ENCODE results near the gene TBC1D3I. TPM values are rescaled to one million over a fixed set of nuclear protein-coding genes. Genes with fewer than 3 reads are reported as not detected.
"Not testable (repeated sequence)": the region's sequence is repeated elsewhere in the genome, so short reads cannot be mapped to it uniquely, and the experiment has no call there.

Gene TBC1D3I
- total RNA-seq, 4 donors from 2014 or later, result 0.27 TPM; not detected in 3

DNA sequence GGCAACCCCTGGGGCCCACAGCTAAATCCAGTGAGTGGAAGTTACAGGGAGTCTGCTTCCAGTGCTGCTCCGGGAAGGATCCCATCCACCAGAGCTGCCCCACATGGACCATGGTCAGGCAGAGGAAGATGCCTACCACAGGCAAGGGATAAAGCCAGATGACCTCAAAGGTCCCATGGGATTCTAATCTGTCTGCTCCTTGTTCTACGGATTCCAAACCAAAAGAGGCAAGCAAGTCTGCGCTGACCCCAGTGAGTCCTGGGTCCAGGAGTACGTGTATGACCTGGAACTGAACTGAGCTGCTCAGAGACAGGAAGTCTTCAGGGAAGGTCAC, 52.1 kb downstream of the TBC1D3I start:
- no peaks in the 10 kb centered on the region for H3K36me3 ChIP-seq
- intact Hi-C loops (cut with DNase I; ENCODE audit: low total_unique reads) (no loop called here), in situ Hi-C loops (cut with MboI; ENCODE audit: low pct_ligation_motif_present in 1 of 4, low pct_unique_long_range_greater_than_20kb in 1 of 4, low sequenced_read_pairs in 3 of 4) (no loop called here)
- no peaks in the 10 kb centered on the region for H3K9me3 ChIP-seq
- no peak overlapping the region for H3K4me3 ChIP-seq
- WGBS, 2 donors (ENCODE audit: low coverage in 1 of 2), result 76% methylated on average over 3 of the region's 4 CpGs; no CpG with 5 or more reads in 1 of the 2 donors
- no peak for TF ChIP-seq POLR2A (IDR thresholded peaks at IDR 0.05)
- TF ChIP-seq POLR2AphosphoS5 (IDR thresholded peaks at IDR 0.05), result no peak
- TF ChIP-seq EP300 (IDR thresholded peaks at IDR 0.05; ENCODE audit: low read depth), result no peak
- TF ChIP-seq, protein P1, sequence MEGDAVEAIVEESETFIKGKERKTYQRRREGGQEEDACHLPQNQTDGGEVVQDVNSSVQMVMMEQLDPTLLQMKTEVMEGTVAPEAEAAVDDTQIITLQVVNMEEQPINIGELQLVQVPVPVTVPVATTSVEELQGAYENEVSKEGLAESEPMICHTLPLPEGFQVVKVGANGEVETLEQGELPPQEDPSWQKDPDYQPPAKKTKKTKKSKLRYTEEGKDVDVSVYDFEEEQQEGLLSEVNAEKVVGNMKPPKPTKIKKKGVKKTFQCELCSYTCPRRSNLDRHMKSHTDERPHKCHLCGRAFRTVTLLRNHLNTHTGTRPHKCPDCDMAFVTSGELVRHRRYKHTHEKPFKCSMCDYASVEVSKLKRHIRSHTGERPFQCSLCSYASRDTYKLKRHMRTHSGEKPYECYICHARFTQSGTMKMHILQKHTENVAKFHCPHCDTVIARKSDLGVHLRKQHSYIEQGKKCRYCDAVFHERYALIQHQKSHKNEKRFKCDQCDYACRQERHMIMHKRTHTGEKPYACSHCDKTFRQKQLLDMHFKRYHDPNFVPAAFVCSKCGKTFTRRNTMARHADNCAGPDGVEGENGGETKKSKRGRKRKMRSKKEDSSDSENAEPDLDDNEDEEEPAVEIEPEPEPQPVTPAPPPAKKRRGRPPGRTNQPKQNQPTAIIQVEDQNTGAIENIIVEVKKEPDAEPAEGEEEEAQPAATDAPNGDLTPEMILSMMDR (IDR thresholded peaks at IDR 0.05), result no peak
- no peak overlapping the region for H3K27ac ChIP-seq
- no peak for DNase-seq
- no peaks in the 10 kb centered on the region for H3K27me3 ChIP-seq
- H3K4me1 ChIP-seq, result no peaks in the 10 kb centered on the region

DNA sequence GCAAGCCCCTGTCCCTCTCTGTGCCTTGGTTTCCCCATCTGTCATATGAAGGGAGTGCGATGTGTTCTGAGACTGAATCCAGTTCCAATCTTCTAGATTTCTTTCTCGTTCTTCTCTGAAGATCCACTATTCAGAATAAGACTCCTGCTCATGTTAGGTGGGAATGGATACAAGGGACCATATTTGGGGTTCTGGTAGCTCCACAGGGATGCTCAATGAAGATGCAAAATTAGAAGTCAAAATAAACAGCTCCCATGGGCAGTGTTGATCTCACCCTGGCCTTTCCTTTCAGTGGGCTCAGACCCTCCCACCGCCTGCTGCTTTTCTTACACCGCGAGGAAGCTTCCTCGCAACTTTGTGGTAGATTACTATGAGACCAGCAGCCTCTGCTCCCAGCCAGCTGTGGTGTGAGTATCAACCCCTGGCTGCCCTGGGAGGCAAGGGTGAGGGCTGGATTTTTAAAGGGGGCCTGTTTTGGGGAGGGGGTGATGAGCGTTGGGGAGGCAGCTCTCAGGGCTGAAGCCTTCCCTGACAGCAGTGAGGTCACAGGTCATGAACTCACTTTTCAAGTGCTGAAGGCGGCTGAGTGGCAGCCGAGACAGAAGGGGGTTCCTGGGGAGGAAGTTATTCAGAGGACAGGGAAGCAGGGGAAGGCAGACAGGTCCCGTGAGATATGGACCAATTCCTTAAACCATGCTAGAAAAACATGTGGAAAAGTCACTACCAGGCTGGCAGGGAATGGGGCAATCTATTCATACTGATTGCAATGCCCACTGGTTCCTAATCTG, 52.7 kb downstream of the TBC1D3I start:
- DNase-seq; intact Hi-C loops (cut with DNase I; ENCODE audit: low total_unique reads); H3K4me3 ChIP-seq; H3K27me3 ChIP-seq; H3K36me3 ChIP-seq; H3K9me3 ChIP-seq; H3K27ac ChIP-seq; H3K4me1 ChIP-seq; in situ Hi-C loops (cut with MboI; ENCODE audit: low pct_ligation_motif_present in 1 of 4, low pct_unique_long_range_greater_than_20kb in 1 of 4, low sequenced_read_pairs in 3 of 4): not testable (repeated sequence)
- 70% methylated on average over 10 of the region's 10 CpGs; no CpG with 5 or more reads in 1 of the 2 donors for WGBS, 2 donors (ENCODE audit: low coverage in 1 of 2)

DNA sequence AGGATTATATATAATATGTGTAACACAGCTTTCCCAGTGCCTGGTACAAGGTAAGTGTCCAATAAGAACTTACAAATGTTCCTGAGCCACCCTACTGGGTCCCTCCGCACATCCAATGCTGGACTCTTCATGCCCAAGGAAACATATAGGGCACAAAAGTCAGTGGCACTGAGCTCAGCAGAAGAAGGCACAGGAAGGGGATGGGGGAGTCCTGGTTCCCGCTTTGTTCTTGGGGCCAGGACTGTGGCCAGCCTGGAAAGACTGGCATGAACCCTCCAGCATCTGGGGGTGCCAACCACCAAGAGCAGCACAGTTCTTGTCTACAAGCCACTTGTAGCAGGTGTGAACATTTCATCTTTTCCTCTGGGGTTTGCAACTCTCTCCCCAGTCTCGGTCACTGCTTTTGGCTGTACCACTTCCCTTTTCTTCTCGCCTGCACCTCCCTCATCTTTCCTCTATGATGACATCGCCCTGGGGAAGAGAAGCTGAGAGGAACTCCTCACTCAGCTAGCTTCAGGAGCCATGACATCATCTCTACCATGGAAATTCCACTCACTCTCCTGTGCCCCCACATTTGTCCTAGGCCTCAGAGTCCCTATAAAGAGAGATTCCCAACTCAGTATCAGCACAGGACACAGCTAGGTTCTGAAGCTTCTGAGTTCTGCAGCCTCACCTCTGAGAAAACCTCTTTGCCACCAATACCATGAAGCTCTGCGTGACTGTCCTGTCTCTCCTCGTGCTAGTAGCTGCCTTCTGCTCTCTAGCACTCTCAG, 53.7 kb downstream of the TBC1D3I start, which contains the start of gene CCL4L2:
CCL4L2 (plus strand) TSS at position 625 of the 773 bp plus-strand sequence.
- H3K36me3 ChIP-seq; H3K9me3 ChIP-seq; H3K4me3 ChIP-seq; H3K4me1 ChIP-seq; H3K27me3 ChIP-seq; in situ Hi-C loops (cut with MboI; ENCODE audit: low pct_ligation_motif_present in 1 of 4, low pct_unique_long_range_greater_than_20kb in 1 of 4, low sequenced_read_pairs in 3 of 4); DNase-seq; intact Hi-C loops (cut with DNase I; ENCODE audit: low total_unique reads): not testable (repeated sequence)
- H3K27ac ChIP-seq, result peak within 1 kb of the TSS in 1 of 4 donors; percentile 10
- WGBS, 2 donors (ENCODE audit: low coverage in 1 of 2), result 57 to 70% methylated on average over 2 to 7 of the region's 7 CpGs

DNA sequence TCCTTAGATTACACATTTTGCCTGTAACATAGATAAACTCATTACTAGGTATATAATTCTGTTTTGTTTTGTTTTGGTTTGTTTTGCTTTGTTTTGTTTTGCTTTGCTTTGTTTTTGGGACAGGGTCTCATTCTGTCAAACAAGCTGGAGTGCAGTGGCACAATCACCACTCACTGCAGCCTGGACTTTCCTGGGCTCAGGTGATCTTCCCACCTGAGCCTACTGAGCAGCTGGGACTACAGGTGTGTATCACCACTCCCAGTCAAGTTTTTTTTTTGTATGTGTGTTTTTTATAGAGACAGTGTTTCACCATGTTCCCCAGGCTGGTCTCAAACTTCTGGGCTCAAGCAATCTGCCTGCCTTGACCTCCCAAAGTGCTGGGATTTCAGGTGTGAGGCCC, 54.8 kb downstream of the TBC1D3I start:
- Histone ChIP-seq H3K27ac (no peak overlapping the region), H3K9me3 (no peaks in the 10 kb centered on the region), H3K27me3 (no peaks in the 10 kb centered on the region), H3K4me3 (no peak overlapping the region), H3K4me1 (no peaks in the 10 kb centered on the region), H3K36me3 (no peaks in the 10 kb centered on the region)
- DNase-seq, result no peak
- intact Hi-C loops (cut with DNase I; ENCODE audit: low total_unique reads) (no loop called here), in situ Hi-C loops (cut with MboI; ENCODE audit: low pct_ligation_motif_present in 1 of 4, low pct_unique_long_range_greater_than_20kb in 1 of 4, low sequenced_read_pairs in 3 of 4) (no loop called here)
- no peak for TF ChIP-seq EP300 (IDR thresholded peaks at IDR 0.05; ENCODE audit: low read depth)
- no peak for TF ChIP-seq POLR2A (IDR thresholded peaks at IDR 0.05)
- TF ChIP-seq, protein P1 (IDR thresholded peaks at IDR 0.05), result no peak
- no peak for TF ChIP-seq POLR2AphosphoS5 (IDR thresholded peaks at IDR 0.05)

DNA sequence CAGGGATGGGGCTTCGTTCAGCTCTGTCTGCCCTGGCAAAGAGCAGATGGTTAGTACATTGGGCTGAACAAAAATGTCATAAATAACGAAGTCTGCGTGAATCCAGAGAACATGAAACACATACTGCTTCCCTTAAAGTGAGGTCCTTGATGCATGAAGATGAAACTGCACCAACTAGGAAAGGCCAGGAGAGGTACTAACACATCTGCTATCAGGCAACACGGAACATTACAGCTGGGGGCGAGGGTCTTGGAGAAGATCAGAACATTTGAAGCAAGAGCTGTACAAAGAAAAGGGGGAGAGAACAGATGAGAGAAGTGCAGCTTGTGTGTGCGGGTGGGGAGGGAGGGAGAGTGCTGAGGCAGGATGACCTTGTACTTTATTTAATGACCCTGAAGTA, 57.0 kb downstream of the TBC1D3I start:
- 60 to 76% methylated on average over 5 to 6 of the region's 6 CpGs for WGBS, 2 donors (ENCODE audit: low coverage in 1 of 2)
- H3K27me3 ChIP-seq; in situ Hi-C loops (cut with MboI; ENCODE audit: low pct_ligation_motif_present in 1 of 4, low pct_unique_long_range_greater_than_20kb in 1 of 4, low sequenced_read_pairs in 3 of 4); DNase-seq; H3K27ac ChIP-seq; H3K36me3 ChIP-seq; H3K9me3 ChIP-seq; intact Hi-C loops (cut with DNase I; ENCODE audit: low total_unique reads); H3K4me3 ChIP-seq; H3K4me1 ChIP-seq: not testable (repeated sequence)

DNA sequence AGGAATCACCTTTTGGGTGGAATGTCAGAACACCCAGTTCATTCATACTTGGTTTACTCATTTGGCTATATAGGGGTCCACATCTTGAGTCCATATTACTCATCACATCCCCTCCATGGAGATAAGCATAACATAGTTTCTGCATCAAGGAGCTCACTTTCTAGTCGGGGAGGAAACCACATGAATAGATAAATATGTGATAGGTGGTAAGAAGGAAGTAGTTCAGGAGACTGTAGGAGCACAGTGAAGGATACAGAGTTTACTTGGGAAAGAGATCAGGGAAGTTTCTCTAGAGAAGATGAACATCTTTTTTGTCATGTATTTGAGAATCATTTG, 57.9 kb downstream of the TBC1D3I start:
- H3K27me3 ChIP-seq; H3K9me3 ChIP-seq; H3K27ac ChIP-seq; in situ Hi-C loops (cut with MboI; ENCODE audit: low pct_ligation_motif_present in 1 of 4, low pct_unique_long_range_greater_than_20kb in 1 of 4, low sequenced_read_pairs in 3 of 4); intact Hi-C loops (cut with DNase I; ENCODE audit: low total_unique reads); H3K4me1 ChIP-seq; H3K4me3 ChIP-seq; DNase-seq; H3K36me3 ChIP-seq: not testable (repeated sequence)
- 42% methylated on average over 1 of the region's 1 CpG; no CpG with 5 or more reads in 1 of the 2 donors for WGBS, 2 donors (ENCODE audit: low coverage in 1 of 2)

Measured in transverse colon (tissue), 4 donors.